ENCODE data around the gene ROPN1L.
"Not testable (repeated sequence)": the region's sequence is repeated elsewhere in the genome, so short reads cannot be mapped to it uniquely, and the experiment has no call there.

The ROPN1L gene

GRCh38 chr5:10441083-10441991 is at the start of gene ROPN1L:
Gene ROPN1L, plus strand, starts transcription at chr5:10441879. Its CDS starts 289 bp downstream, at chr5:10442168.
- DNase-seq: peak; percentile 35

- not testable (repeated sequence) for DNase-seq
Measured at GRCh38 chr5:10392567-10393328, 48.9 kb upstream of the ROPN1L start.

- DNase-seq: no peak
Measured at GRCh38 chr5:10393491-10393890, 48.2 kb upstream of the ROPN1L start.

- DNase-seq: no peak
Measured at GRCh38 chr5:10396552-10396951, 45.1 kb upstream of the ROPN1L start.

- no peak for DNase-seq
Measured at GRCh38 chr5:10399839-10400238, 41.8 kb upstream of the ROPN1L start.

- no peak for DNase-seq
Measured at GRCh38 chr5:10400411-10400810, 41.3 kb upstream of the ROPN1L start.

GRCh38 chr5:10400831-10401230 is 40.8 kb upstream of the ROPN1L start:
- DNase-seq: no peak

- no peak for DNase-seq
Measured at GRCh38 chr5:10401498-10401897, 40.2 kb upstream of the ROPN1L start.

GRCh38 chr5:10403829-10404228 is 37.9 kb upstream of the ROPN1L start:
- no peak for DNase-seq

GRCh38 chr5:10406651-10407050 is 35.0 kb upstream of the ROPN1L start:
- DNase-seq: no peak

- DNase-seq: no peak
Measured at GRCh38 chr5:10409504-10409903, 32.2 kb upstream of the ROPN1L start.

- no peak for DNase-seq
Measured at GRCh38 chr5:10410662-10411061, 31.0 kb upstream of the ROPN1L start.

- DNase-seq: no peak
Measured at GRCh38 chr5:10411336-10411735, 30.3 kb upstream of the ROPN1L start.

GRCh38 chr5:10416868-10417267 is 24.8 kb upstream of the ROPN1L start:
- DNase-seq: no peak

GRCh38 chr5:10418654-10419345 is 22.9 kb upstream of the ROPN1L start:
- DNase-seq: no peak

GRCh38 chr5:10420468-10420867 is 21.2 kb upstream of the ROPN1L start:
- DNase-seq: no peak

- DNase-seq: no peak
Measured at GRCh38 chr5:10420932-10421331, 20.7 kb upstream of the ROPN1L start.

- no peak for DNase-seq
Measured at GRCh38 chr5:10421896-10422691, 19.6 kb upstream of the ROPN1L start.

- no peak for DNase-seq
Measured at GRCh38 chr5:10423022-10423421, 18.7 kb upstream of the ROPN1L start.

- DNase-seq: no peak
Measured at GRCh38 chr5:10424124-10424731, 17.5 kb upstream of the ROPN1L start.

GRCh38 chr5:10427201-10427600 is 14.5 kb upstream of the ROPN1L start:
- no peak for DNase-seq

GRCh38 chr5:10427978-10428377 is 13.7 kb upstream of the ROPN1L start:
- no peak for DNase-seq

Data from GOT3 (cell line).